ENCODE measurements around the gene TAF1B. TPM values are rescaled to one million over a fixed set of nuclear protein-coding genes. Genes with fewer than 3 reads are reported as not detected.
A peak's percentile ranks its signal among the peaks of the same experiment; 100 is the strongest.

TAF1B gene
- polyA plus RNA-seq (ENCODE audit: insufficient read length in 12 of 12), result 10 to 100 TPM in 9 of 12 donors, 1 to 10 TPM in 2, not detected in 1; 9.8 to 22.9 (median 13.4) TPM
- long read RNA-seq, donor 1, partial matches to known transcripts, result 0 of 2 reads
- long read RNA-seq, donor 1, other reads (novel, unspliced or antisense), result 0 of 2 reads
- long read RNA-seq, donor 2, result 0 reads
- long read RNA-seq, donor 3, result 0 reads
- long read RNA-seq, donor 4, partial matches to known transcripts, result 0 of 1 reads
- long read RNA-seq, donor 4, other reads (novel, unspliced or antisense), result 0 of 1 reads
- long read RNA-seq, donor 5, partial matches to known transcripts, result 0 of 3 reads
- long read RNA-seq, donor 5, other reads (novel, unspliced or antisense), result 0 of 3 reads
- long read RNA-seq, donor 6, result 0 reads
- long read RNA-seq, donor 7, partial matches to known transcripts, result 0 of 1 reads
- long read RNA-seq, donor 7, other reads (novel, unspliced or antisense), result 0 of 1 reads
- long read RNA-seq, donor 8, partial matches to known transcripts, result 0 of 2 reads
- long read RNA-seq, donor 8, other reads (novel, unspliced or antisense), result 0 of 2 reads
- long read RNA-seq, donor 9, partial matches to known transcripts, result 0 of 2 reads
- long read RNA-seq, donor 9, other reads (novel, unspliced or antisense), result 0 of 2 reads
- long read RNA-seq, donor 10, partial matches to known transcripts, result 0 of 2 reads
- long read RNA-seq, donor 10, other reads (novel, unspliced or antisense), result 0 of 2 reads
- long read RNA-seq, donor 11, partial matches to known transcripts, result 0 of 2 reads
- long read RNA-seq, donor 11, other reads (novel, unspliced or antisense), result 0 of 2 reads

GRCh38 chr2:9843229-9844035 is at the start of gene TAF1B:
Gene TAF1B, plus strand, starts transcription at chr2:9843474. Its CDS starts 68 bp downstream, at chr2:9843542.
- peak; percentile 95 for DNase-seq

GRCh38 chr2:9793918-9794717 is 49.2 kb upstream of the TAF1B start:
- DNase-seq, result no peak

GRCh38 chr2:9795071-9795470 is 48.2 kb upstream of the TAF1B start:
- DNase-seq, result no peak

- DNase-seq, result no peak
Observed at GRCh38 chr2:9796056-9797010, 46.9 kb upstream of the TAF1B start.

- DNase-seq, result no peak
Observed at GRCh38 chr2:9797086-9797485, 46.2 kb upstream of the TAF1B start.

GRCh38 chr2:9797681-9798556 is 45.4 kb upstream of the TAF1B start:
- no peak for DNase-seq

GRCh38 chr2:9799011-9799596 is 44.2 kb upstream of the TAF1B start:
- no peak for DNase-seq

- DNase-seq, result peak; percentile 86
Observed at GRCh38 chr2:9799729-9800632, 43.3 kb upstream of the TAF1B start.

- DNase-seq, result no peak
Observed at GRCh38 chr2:9800639-9800974, 42.7 kb upstream of the TAF1B start.

GRCh38 chr2:9800975-9801726 is 42.1 kb upstream of the TAF1B start:
- no peak for DNase-seq

GRCh38 chr2:9802576-9802993 is 40.7 kb upstream of the TAF1B start:
- no peak for DNase-seq

GRCh38 chr2:9803023-9803805 is 40.1 kb upstream of the TAF1B start:
- DNase-seq, result no peak

- DNase-seq, result no peak
Observed at GRCh38 chr2:9805435-9806297, 37.6 kb upstream of the TAF1B start.

- no peak for DNase-seq
Observed at GRCh38 chr2:9806298-9806610, 37.0 kb upstream of the TAF1B start.

GRCh38 chr2:9806656-9807055 is 36.6 kb upstream of the TAF1B start:
- DNase-seq, result no peak
